Activated CD4-positive, alpha-beta memory T cell treated with anti-CD3 and anti-CD28 coated beads, Interleukin-2, amount 10 ng/mL, durations not matched to agents 7 days and 5 days (primary cell): Measurements from ENCODE around the gene C1QTNF9B. TPM values are rescaled to one million over a fixed set of nuclear protein-coding genes. Genes with fewer than 3 reads are reported as not detected.
"Not testable (repeated sequence)": the region's sequence is repeated elsewhere in the genome, so short reads cannot be mapped to it uniquely, and the experiment has no call there.

ENCODE experiments used
- CTCF ChIA-PET: fragments of 350-600 bp; sonication (Branson Sonifier 250); formaldehyde crosslinking; loops from one replicate; lab custom pipeline; 2021; ENCODE audit warnings: antibody characterized with exemption, inconsistent platforms; lab: Charles Lee
- POLR2A ChIA-PET: fragments of 350-600 bp; sonication (Branson Sonifier 250); formaldehyde crosslinking; loops from one replicate; lab custom pipeline; 2021; ENCODE audit warnings: antibody characterized with exemption; lab: Charles Lee
- DNase-seq: peaks from one replicate; pipeline ENCODE4 v3.0.0-alpha.2; 2020
- H3K27ac Mint-ChIP-seq: one replicate; pipeline ENCODE4 v1.8.0; 2021; ENCODE audit warnings: mild to moderate bottlenecking, mixed read lengths
- H3K27me3 Mint-ChIP-seq: one replicate; pipeline ENCODE4 v1.8.0; 2021; ENCODE audit warnings: mixed read lengths
- H3K36me3 Mint-ChIP-seq: one replicate; pipeline ENCODE4 v1.8.0; 2021; ENCODE audit warnings: low read depth, mixed read lengths
- H3K4me1 Mint-ChIP-seq: one replicate; pipeline ENCODE4 v1.8.0; 2021; ENCODE audit warnings: mixed read lengths
- H3K4me3 Mint-ChIP-seq: one replicate; pipeline ENCODE4 v1.8.0; 2021; ENCODE audit warnings: mild to moderate bottlenecking, mixed read lengths
- H3K9me3 Mint-ChIP-seq: one replicate; pipeline ENCODE4 v1.8.0; 2021; ENCODE audit warnings: mixed read lengths
- total RNA-seq, 2 experiments: library from RNA; stranded (reverse); gene quantifications; one replicate each; pipeline ENCODE4 v1.2.3, GENCODE V29; 2021

Gene C1QTNF9B
- total RNA-seq, 2 experiments from 2014 or later = not detected

GRCh38 chr13:23888658-23889614, 8.4 kb downstream of the C1QTNF9B start, which contains the start of gene MIPEP:
Gene MIPEP, minus strand, starts transcription at chr13:23889400. Its CDS starts 80 bp downstream, at chr13:23889320.
- Mint-ChIP-seq H3K36me3 (peaks cover under 1% of the 10 kb centered on the region), H3K9me3 (no peaks in the 10 kb centered on the region), H3K4me3 (peak within 1 kb of the TSS; percentile 89), H3K4me1 (peaks cover 28% of the 10 kb centered on the region), H3K27me3 (no peaks in the 10 kb centered on the region), H3K27ac (peak within 1 kb of the TSS; percentile 63)
- peak; percentile 91 for DNase-seq
- CTCF ChIA-PET = interaction anchor here (0.6 to 3.4 kb wide), 12 partner anchors 10 to 513 kb away, joined by 3 to 21 read pairs (median 4); partner anchors contain the start of gene C1QTNF9B
- POLR2A ChIA-PET = interaction anchor here (0.6 to 1.1 kb wide), 5 partner anchors 10 to 513 kb away, joined by 3 read pairs; partner anchors contain the start of gene SPATA13

- POLR2A ChIA-PET, H3K27ac Mint-ChIP-seq, H3K4me3 Mint-ChIP-seq, H3K9me3 Mint-ChIP-seq, H3K27me3 Mint-ChIP-seq, CTCF ChIA-PET, DNase-seq, H3K36me3 Mint-ChIP-seq: not testable (repeated sequence)
- H3K4me1 Mint-ChIP-seq = peaks cover 20% of the 10 kb centered on the region
Measured at GRCh38 chr13:23884361-23884760, 12.9 kb downstream of the C1QTNF9B start.

GRCh38 chr13:23883255-23883654, 14.0 kb downstream of the C1QTNF9B start:
- H3K27ac Mint-ChIP-seq = no peak overlapping the region
- DNase-seq = no peak
- ChIA-PET CTCF (no interaction called here), POLR2A (no interaction called here)
- no peak overlapping the region for H3K4me3 Mint-ChIP-seq
- H3K27me3 Mint-ChIP-seq = no peaks in the 10 kb centered on the region
- peaks cover 8% of the 10 kb centered on the region for H3K36me3 Mint-ChIP-seq
- H3K9me3 Mint-ChIP-seq = no peaks in the 10 kb centered on the region
- H3K4me1 Mint-ChIP-seq = peaks cover 12% of the 10 kb centered on the region

- H3K9me3 Mint-ChIP-seq, CTCF ChIA-PET, H3K27me3 Mint-ChIP-seq, H3K27ac Mint-ChIP-seq, POLR2A ChIA-PET, H3K36me3 Mint-ChIP-seq, H3K4me1 Mint-ChIP-seq, H3K4me3 Mint-ChIP-seq, DNase-seq: not testable (repeated sequence)
Measured at GRCh38 chr13:23881402-23881800, 15.9 kb downstream of the C1QTNF9B start.

- H3K4me3 Mint-ChIP-seq, H3K4me1 Mint-ChIP-seq, H3K27me3 Mint-ChIP-seq, CTCF ChIA-PET, H3K36me3 Mint-ChIP-seq, POLR2A ChIA-PET, H3K9me3 Mint-ChIP-seq, H3K27ac Mint-ChIP-seq, DNase-seq: not testable (repeated sequence)
Measured at GRCh38 chr13:23880493-23881401, 16.6 kb downstream of the C1QTNF9B start.

GRCh38 chr13:23877286-23877685, 20.0 kb downstream of the C1QTNF9B start:
- H3K4me3 Mint-ChIP-seq = no peak overlapping the region
- no peak for DNase-seq
- H3K27me3 Mint-ChIP-seq = no peaks in the 10 kb centered on the region
- no peaks in the 10 kb centered on the region for H3K4me1 Mint-ChIP-seq
- CTCF ChIA-PET = interaction anchor here (0.8 kb wide), 1 partner anchor 8 kb away, joined by 3 read pairs; no protein-coding TSS in a partner anchor
- POLR2A ChIA-PET = no interaction called here
- no peaks in the 10 kb centered on the region for H3K9me3 Mint-ChIP-seq
- no peak overlapping the region for H3K27ac Mint-ChIP-seq
- peaks cover 4% of the 10 kb centered on the region for H3K36me3 Mint-ChIP-seq

GRCh38 chr13:23876265-23876664, 21.0 kb downstream of the C1QTNF9B start:
- no peaks in the 10 kb centered on the region for H3K9me3 Mint-ChIP-seq
- H3K4me3 Mint-ChIP-seq = no peak overlapping the region
- H3K27me3 Mint-ChIP-seq = no peaks in the 10 kb centered on the region
- H3K27ac Mint-ChIP-seq = no peak overlapping the region
- H3K36me3 Mint-ChIP-seq = peaks cover 4% of the 10 kb centered on the region
- CTCF ChIA-PET = no interaction called here
- H3K4me1 Mint-ChIP-seq = no peaks in the 10 kb centered on the region
- no peak for DNase-seq
- POLR2A ChIA-PET = no interaction called here

- Mint-ChIP-seq H3K4me3 (no peak overlapping the region), H3K27me3 (no peaks in the 10 kb centered on the region), H3K9me3 (no peaks in the 10 kb centered on the region), H3K4me1 (no peaks in the 10 kb centered on the region), H3K36me3 (no peaks in the 10 kb centered on the region), H3K27ac (no peak overlapping the region)
- no peak for DNase-seq
- ChIA-PET CTCF (no interaction called here), POLR2A (no interaction called here)
Measured at GRCh38 chr13:23871616-23872220, 25.6 kb downstream of the C1QTNF9B start.

GRCh38 chr13:23870356-23871140, 26.8 kb downstream of the C1QTNF9B start:
- no peaks in the 10 kb centered on the region for H3K9me3 Mint-ChIP-seq
- no peaks in the 10 kb centered on the region for H3K27me3 Mint-ChIP-seq
- no peak overlapping the region for H3K4me3 Mint-ChIP-seq
- peaks cover 2% of the 10 kb centered on the region for H3K4me1 Mint-ChIP-seq
- no peak overlapping the region for H3K27ac Mint-ChIP-seq
- DNase-seq = no peak
- CTCF ChIA-PET = no interaction called here
- no peaks in the 10 kb centered on the region for H3K36me3 Mint-ChIP-seq
- POLR2A ChIA-PET = no interaction called here

- Mint-ChIP-seq H3K4me1 (peaks cover 4% of the 10 kb centered on the region), H3K4me3 (no peak overlapping the region), H3K9me3 (no peaks in the 10 kb centered on the region), H3K36me3 (no peaks in the 10 kb centered on the region), H3K27ac (no peak overlapping the region), H3K27me3 (no peaks in the 10 kb centered on the region)
- ChIA-PET POLR2A (interaction anchor here (1.4 kb wide), 1 partner anchor 402 kb away, joined by 3 read pairs; no protein-coding TSS in a partner anchor), CTCF (interaction anchor here (0.9 to 1.0 kb wide), 4 partner anchors 8 to 301 kb away, joined by 3 read pairs; no protein-coding TSS in a partner anchor)
- no peak for DNase-seq
Measured at GRCh38 chr13:23868521-23868920, 28.8 kb downstream of the C1QTNF9B start.

- Mint-ChIP-seq H3K36me3 (no peaks in the 10 kb centered on the region), H3K9me3 (no peaks in the 10 kb centered on the region), H3K27me3 (no peaks in the 10 kb centered on the region), H3K27ac (no peak overlapping the region), H3K4me3 (no peak overlapping the region), H3K4me1 (peaks cover 4% of the 10 kb centered on the region)
- ChIA-PET CTCF (no interaction called here), POLR2A (no interaction called here)
- DNase-seq = no peak
Measured at GRCh38 chr13:23867027-23867491, 30.2 kb downstream of the C1QTNF9B start.
